ENCODE results near the gene KLC1. TPM values are rescaled to one million over a fixed set of nuclear protein-coding genes. Genes with fewer than 3 reads are reported as not detected.

Gene KLC1
- total and polyA plus RNA-seq, 4 donors = 71.7 to 315 (median 222) TPM

GRCh38 chr14:103676881-103677675 is 48.1 kb downstream of the KLC1 start:
- H3K27me3 ChIP-seq (ENCODE audit: control insufficient read depth in 1 of 2, insufficient read depth in 2 of 2, low read length in 1 of 2) = no peaks in the 10 kb centered on the region
- intact Hi-C loops (cut with DNase I) = no loop called here
- WGBS, 2 donors = 75 to 79% methylated on average over 16 of the region's 16 CpGs
- no peak overlapping the region for H3K4me3 ChIP-seq (ENCODE audit: low read length in 2 of 2)
- H3K9me3 ChIP-seq (ENCODE audit: control insufficient read depth, low read length) = no peaks in the 10 kb centered on the region
- DNase-seq (peak; percentile 30 to 38), ATAC-seq (ENCODE audit: low FRiP score) (no peak)
- no peaks in the 10 kb centered on the region for H3K4me1 ChIP-seq (ENCODE audit: control insufficient read depth in 1 of 2, insufficient read depth in 2 of 2, low read length in 2 of 2)
- H3K27ac ChIP-seq (ENCODE audit: low read depth in 1 of 2, low read length in 2 of 2) = no peak overlapping the region
- peaks cover 4 to 18% of the 10 kb centered on the region in 2 donors for H3K36me3 ChIP-seq (ENCODE audit: control insufficient read depth in 1 of 2, insufficient read depth in 2 of 2, low read length in 1 of 2)

GRCh38 chr14:103679351-103679750 is 50.3 kb downstream of the KLC1 start:
- Histone ChIP-seq H3K4me3 (ENCODE audit: low read length in 2 of 2) (no peak overlapping the region), H3K9me3 (ENCODE audit: control insufficient read depth, low read length) (no peaks in the 10 kb centered on the region), H3K36me3 (ENCODE audit: control insufficient read depth in 1 of 2, insufficient read depth in 2 of 2, low read length in 1 of 2) (peaks cover 0 to 17% of the 10 kb centered on the region in 2 donors), H3K4me1 (ENCODE audit: control insufficient read depth in 1 of 2, insufficient read depth in 2 of 2, low read length in 2 of 2) (no peaks in the 10 kb centered on the region), H3K27me3 (ENCODE audit: control insufficient read depth in 1 of 2, insufficient read depth in 2 of 2, low read length in 1 of 2) (no peaks in the 10 kb centered on the region), H3K27ac (ENCODE audit: low read depth in 1 of 2, low read length in 2 of 2) (no peak overlapping the region)
- peak; percentile 57 for ATAC-seq (ENCODE audit: low FRiP score)
- WGBS, 2 donors = 51 to 58% methylated on average over 13 of the region's 13 CpGs
- DNase-seq = peak; percentile 79 to 82
- intact Hi-C loops (cut with DNase I) = no loop called here

GRCh38 chr14:103680491-103681231 is 51.6 kb downstream of the KLC1 start:
- H3K4me1 ChIP-seq (ENCODE audit: control insufficient read depth in 1 of 2, insufficient read depth in 2 of 2, low read length in 2 of 2) = no peaks in the 10 kb centered on the region
- no peaks in the 10 kb centered on the region for H3K9me3 ChIP-seq (ENCODE audit: control insufficient read depth, low read length)
- DNase-seq (peak; percentile 21 to 45), ATAC-seq (ENCODE audit: low FRiP score) (no peak)
- no peak overlapping the region for H3K4me3 ChIP-seq (ENCODE audit: low read length in 2 of 2)
- no peaks in the 10 kb centered on the region for H3K27me3 ChIP-seq (ENCODE audit: control insufficient read depth in 1 of 2, insufficient read depth in 2 of 2, low read length in 1 of 2)
- intact Hi-C loops (cut with DNase I) = no loop called here
- no peak overlapping the region for H3K27ac ChIP-seq (ENCODE audit: low read depth in 1 of 2, low read length in 2 of 2)
- 70 to 71% methylated on average over 17 of the region's 17 CpGs for WGBS, 2 donors
- peaks cover 0 to 17% of the 10 kb centered on the region in 2 donors for H3K36me3 ChIP-seq (ENCODE audit: control insufficient read depth in 1 of 2, insufficient read depth in 2 of 2, low read length in 1 of 2)

DNA sequence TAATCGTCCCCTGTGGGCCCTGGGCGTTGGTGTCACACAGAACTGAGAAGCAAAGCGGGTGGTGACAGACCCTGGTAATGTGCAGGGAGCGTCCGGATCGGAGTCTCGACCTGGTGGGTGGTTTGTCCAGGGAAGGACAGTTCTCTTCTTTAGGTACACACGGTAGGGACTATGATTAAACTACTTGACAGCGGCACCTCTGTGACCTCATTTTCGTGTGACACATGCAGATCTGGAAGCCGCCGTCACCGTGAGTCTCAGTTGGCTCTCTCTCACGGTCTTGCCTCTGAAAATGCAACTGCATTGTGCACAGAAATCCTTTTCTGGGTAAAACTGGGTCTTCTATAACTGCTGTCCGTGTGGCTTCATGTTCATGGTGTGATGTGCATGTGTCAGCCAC is 54.1 kb downstream of the KLC1 start:
- DNase-seq = peak; percentile 10 to 27
- WGBS, 2 donors = 78 to 82% methylated on average over 15 of the region's 15 CpGs
- H3K4me3 ChIP-seq (ENCODE audit: low read length in 2 of 2) = no peak overlapping the region
- H3K27ac ChIP-seq (ENCODE audit: low read depth in 1 of 2, low read length in 2 of 2) = no peak overlapping the region
- peaks cover 0 to 10% of the 10 kb centered on the region in 2 donors for H3K36me3 ChIP-seq (ENCODE audit: control insufficient read depth in 1 of 2, insufficient read depth in 2 of 2, low read length in 1 of 2)
- no peak for ATAC-seq (ENCODE audit: low FRiP score)
- no peaks in the 10 kb centered on the region for H3K4me1 ChIP-seq (ENCODE audit: control insufficient read depth in 1 of 2, insufficient read depth in 2 of 2, low read length in 2 of 2)
- intact Hi-C loops (cut with DNase I) = no loop called here
- no peaks in the 10 kb centered on the region for H3K27me3 ChIP-seq (ENCODE audit: control insufficient read depth in 1 of 2, insufficient read depth in 2 of 2, low read length in 1 of 2)
- H3K9me3 ChIP-seq (ENCODE audit: control insufficient read depth, low read length) = no peaks in the 10 kb centered on the region

GRCh38 chr14:103684471-103684870 is 55.5 kb downstream of the KLC1 start:
- 84 to 89% methylated on average over 6 of the region's 6 CpGs for WGBS, 2 donors
- no peaks in the 10 kb centered on the region for H3K27me3 ChIP-seq (ENCODE audit: control insufficient read depth in 1 of 2, insufficient read depth in 2 of 2, low read length in 1 of 2)
- no peak overlapping the region for H3K4me3 ChIP-seq (ENCODE audit: low read length in 2 of 2)
- no peaks in the 10 kb centered on the region for H3K9me3 ChIP-seq (ENCODE audit: control insufficient read depth, low read length)
- no peak overlapping the region for H3K27ac ChIP-seq (ENCODE audit: low read depth in 1 of 2, low read length in 2 of 2)
- peaks cover 0 to 10% of the 10 kb centered on the region in 2 donors for H3K36me3 ChIP-seq (ENCODE audit: control insufficient read depth in 1 of 2, insufficient read depth in 2 of 2, low read length in 1 of 2)
- no peaks in the 10 kb centered on the region for H3K4me1 ChIP-seq (ENCODE audit: control insufficient read depth in 1 of 2, insufficient read depth in 2 of 2, low read length in 2 of 2)
- ATAC-seq (ENCODE audit: low FRiP score) (no peak), DNase-seq (peak in 1 of 2 donors; percentile 18)
- intact Hi-C loops (cut with DNase I) = no loop called here

GRCh38 chr14:103684871-103685270 is 55.9 kb downstream of the KLC1 start:
- Histone ChIP-seq H3K4me1 (ENCODE audit: control insufficient read depth in 1 of 2, insufficient read depth in 2 of 2, low read length in 2 of 2) (no peaks in the 10 kb centered on the region), H3K27me3 (ENCODE audit: control insufficient read depth in 1 of 2, insufficient read depth in 2 of 2, low read length in 1 of 2) (no peaks in the 10 kb centered on the region), H3K4me3 (ENCODE audit: low read length in 2 of 2) (no peak overlapping the region), H3K9me3 (ENCODE audit: control insufficient read depth, low read length) (no peaks in the 10 kb centered on the region), H3K27ac (ENCODE audit: low read depth in 1 of 2, low read length in 2 of 2) (no peak overlapping the region), H3K36me3 (ENCODE audit: control insufficient read depth in 1 of 2, insufficient read depth in 2 of 2, low read length in 1 of 2) (peaks cover 0 to 10% of the 10 kb centered on the region in 2 donors)
- DNase-seq (peak in 1 of 2 donors; percentile 17), ATAC-seq (ENCODE audit: low FRiP score) (no peak)
- intact Hi-C loops (cut with DNase I) = no loop called here
- WGBS, 2 donors = 88 to 90% methylated on average over 15 of the region's 15 CpGs

DNA sequence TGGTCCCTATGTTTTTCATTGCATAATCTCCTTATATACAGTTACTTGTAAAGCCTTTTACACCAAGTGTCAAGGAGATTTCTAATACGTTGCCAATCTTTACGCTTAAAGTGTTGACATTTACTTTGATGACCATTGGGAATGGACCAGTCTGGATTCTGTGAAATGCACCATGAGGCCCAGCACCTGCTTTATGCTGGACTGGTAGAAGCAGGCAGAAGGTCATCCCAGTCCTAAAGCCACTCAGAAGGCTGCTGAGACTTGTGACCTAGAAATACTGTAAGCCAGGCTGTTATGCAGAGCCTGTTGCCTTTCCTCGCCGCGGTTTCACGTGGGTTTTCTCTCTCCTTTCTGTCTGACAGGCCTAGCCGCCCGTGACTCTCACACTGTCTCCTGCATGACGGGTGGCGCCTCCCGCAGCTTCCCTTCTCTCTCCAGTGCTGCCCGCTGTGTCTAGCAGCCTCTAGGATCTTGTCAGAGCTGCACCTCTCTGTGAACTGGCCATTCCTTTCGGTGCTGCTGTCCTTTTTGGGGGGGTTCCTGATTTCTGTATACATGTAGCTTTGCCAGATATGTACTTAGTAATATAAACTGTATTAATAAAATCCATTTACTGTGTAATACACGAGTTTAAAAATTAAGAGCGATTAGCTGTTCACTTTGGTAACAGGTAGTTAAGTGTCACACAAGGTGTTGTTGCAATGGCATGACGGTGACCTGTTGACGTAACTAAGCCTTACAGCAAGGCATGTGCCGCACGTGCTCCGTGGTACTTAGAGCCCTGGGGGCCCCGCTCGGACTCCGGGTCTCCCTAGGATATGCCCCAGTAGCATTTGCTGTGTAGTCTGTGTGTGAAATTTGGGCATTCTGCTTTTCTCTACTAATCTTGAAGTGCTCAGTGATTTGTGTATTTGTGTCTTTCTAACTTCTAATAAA is 56.5 kb downstream of the KLC1 start:
- H3K4me1 ChIP-seq (ENCODE audit: control insufficient read depth in 1 of 2, insufficient read depth in 2 of 2, low read length in 2 of 2) = no peaks in the 10 kb centered on the region
- WGBS, 2 donors = 89 to 90% methylated on average over 23 of the region's 23 CpGs
- H3K4me3 ChIP-seq (ENCODE audit: low read length in 2 of 2) = no peak overlapping the region
- no peak for ATAC-seq (ENCODE audit: low FRiP score)
- no peaks in the 10 kb centered on the region for H3K9me3 ChIP-seq (ENCODE audit: control insufficient read depth, low read length)
- H3K27ac ChIP-seq (ENCODE audit: low read depth in 1 of 2, low read length in 2 of 2) = no peak overlapping the region
- intact Hi-C loops (cut with DNase I) = no loop called here
- peak in 1 of 2 donors; percentile 24 for DNase-seq
- no peaks in the 10 kb centered on the region for H3K27me3 ChIP-seq (ENCODE audit: control insufficient read depth in 1 of 2, insufficient read depth in 2 of 2, low read length in 1 of 2)
- H3K36me3 ChIP-seq (ENCODE audit: control insufficient read depth in 1 of 2, insufficient read depth in 2 of 2, low read length in 1 of 2) = peaks cover 0 to 11% of the 10 kb centered on the region in 2 donors

GRCh38 chr14:103686831-103687485 is 57.9 kb downstream of the KLC1 start:
- peak; percentile 9 to 30 for DNase-seq
- Histone ChIP-seq H3K4me1 (ENCODE audit: control insufficient read depth in 1 of 2, insufficient read depth in 2 of 2, low read length in 2 of 2) (no peaks in the 10 kb centered on the region), H3K27ac (ENCODE audit: low read depth in 1 of 2, low read length in 2 of 2) (peak overlapping the region in 1 of 2 donors; percentile 22), H3K9me3 (ENCODE audit: control insufficient read depth, low read length) (no peaks in the 10 kb centered on the region), H3K36me3 (ENCODE audit: control insufficient read depth in 1 of 2, insufficient read depth in 2 of 2, low read length in 1 of 2) (peaks cover 0 to 7% of the 10 kb centered on the region in 2 donors), H3K4me3 (ENCODE audit: low read length in 2 of 2) (no peak overlapping the region), H3K27me3 (ENCODE audit: control insufficient read depth in 1 of 2, insufficient read depth in 2 of 2, low read length in 1 of 2) (no peaks in the 10 kb centered on the region)
- WGBS, 2 donors = 57 to 61% methylated on average over 19 of the region's 19 CpGs
- intact Hi-C loops (cut with DNase I) = no loop called here
- ATAC-seq (ENCODE audit: low FRiP score) = no peak
